Measurements from ENCODE around the gene FRMD4A. TPM values are rescaled to one million over a fixed set of nuclear protein-coding genes. Genes with fewer than 3 reads are reported as not detected.
"Not testable (repeated sequence)": the region's sequence is repeated elsewhere in the genome, so short reads cannot be mapped to it uniquely, and the experiment has no call there.

Gene FRMD4A
- total RNA-seq, 4 donors from 2014 or later, result 4.0 to 12.7 (median 5.6) TPM

DNA sequence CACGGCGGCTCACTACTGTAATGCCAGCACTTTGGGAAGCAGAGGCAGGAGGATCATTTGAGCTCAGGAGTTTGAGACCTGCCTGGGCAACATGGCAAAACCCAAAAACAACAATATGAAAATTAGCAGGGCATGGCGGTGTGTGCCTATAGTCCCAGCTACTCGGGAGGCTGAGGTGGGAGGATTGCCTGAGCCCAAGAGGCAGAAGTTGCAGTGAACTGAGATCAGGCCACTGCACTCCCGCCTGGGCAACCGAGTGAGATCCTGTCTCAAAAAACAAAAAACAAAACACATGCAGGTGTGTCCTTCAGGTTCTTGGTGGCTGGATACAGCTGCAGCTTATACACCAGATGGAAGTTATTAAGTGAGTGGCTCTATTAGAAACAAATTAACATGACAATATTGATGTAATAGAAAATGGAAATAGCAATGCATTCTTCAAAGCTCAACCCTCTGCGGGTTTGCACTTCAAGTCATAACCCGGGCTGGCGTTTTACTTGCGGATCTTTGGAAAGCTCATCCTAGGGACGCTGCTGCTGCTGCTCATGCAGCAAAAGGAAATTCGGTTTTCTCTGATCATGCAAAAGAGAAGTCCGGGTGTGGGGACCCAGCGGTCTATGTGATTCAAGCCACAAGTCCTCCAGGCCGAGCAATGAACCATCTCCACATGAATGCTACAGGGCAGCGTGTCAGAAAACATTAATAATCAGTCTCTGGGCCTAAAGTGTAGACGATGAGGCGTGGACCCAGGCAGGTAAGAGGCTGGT is 462.0 kb downstream of the FRMD4A start:
- in situ Hi-C loops (cut with MboI; ENCODE audit: low pct_ligation_motif_present in 1 of 4, low pct_unique_long_range_greater_than_20kb in 1 of 4, low sequenced_read_pairs in 3 of 4), result no loop called here
- Histone ChIP-seq H3K36me3 (no peaks in the 10 kb centered on the region), H3K4me1 (no peaks in the 10 kb centered on the region), H3K9me3 (no peaks in the 10 kb centered on the region), H3K27ac (no peak overlapping the region), H3K27me3 (no peaks in the 10 kb centered on the region), H3K4me3 (no peak overlapping the region)
- WGBS, 2 donors (ENCODE audit: low coverage in 1 of 2), result 63 to 79% methylated on average over 5 to 18 of the region's 18 CpGs
- intact Hi-C loops (cut with DNase I; ENCODE audit: low total_unique reads), result no loop called here
- DNase-seq, result no peak
- TF ChIP-seq POLR2AphosphoS5 (IDR thresholded peaks at IDR 0.05) (no peak), POLR2A (IDR thresholded peaks at IDR 0.05) (no peak), EP300 (IDR thresholded peaks at IDR 0.05; ENCODE audit: low read depth) (no peak)

DNA sequence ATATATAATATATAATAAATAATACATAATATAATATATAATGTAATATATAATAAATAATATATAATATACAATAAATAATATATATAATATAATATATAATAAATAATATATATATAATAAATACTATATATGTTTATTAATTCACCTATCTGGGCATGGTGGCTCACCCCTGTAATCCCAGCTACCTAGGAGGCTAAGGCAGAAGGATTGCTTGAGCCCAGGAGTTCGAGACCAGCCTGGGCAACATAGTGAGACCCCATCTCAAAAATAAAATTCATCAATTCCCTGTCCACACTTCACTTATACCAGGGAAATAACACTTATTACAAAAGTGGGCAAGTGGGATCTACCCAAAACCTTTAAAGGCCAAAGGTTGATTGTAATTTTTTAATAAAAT is 462.9 kb downstream of the FRMD4A start:
- TF ChIP-seq CTCF (IDR thresholded peaks at IDR 0.05), result no peak
- intact Hi-C loops (cut with DNase I; ENCODE audit: low total_unique reads) (no loop called here), in situ Hi-C loops (cut with MboI; ENCODE audit: low pct_ligation_motif_present in 1 of 4, low pct_unique_long_range_greater_than_20kb in 1 of 4, low sequenced_read_pairs in 3 of 4) (no loop called here)
- no peak overlapping the region for H3K27ac ChIP-seq
- no peaks in the 10 kb centered on the region for H3K4me1 ChIP-seq
- no peak for DNase-seq
- H3K9me3 ChIP-seq, result no peaks in the 10 kb centered on the region
- no peak overlapping the region for H3K4me3 ChIP-seq
- H3K27me3 ChIP-seq, result no peaks in the 10 kb centered on the region
- 67 to 70% methylated on average over 1 of the region's 1 CpG for WGBS, 2 donors (ENCODE audit: low coverage in 1 of 2)
- no peaks in the 10 kb centered on the region for H3K36me3 ChIP-seq

DNA sequence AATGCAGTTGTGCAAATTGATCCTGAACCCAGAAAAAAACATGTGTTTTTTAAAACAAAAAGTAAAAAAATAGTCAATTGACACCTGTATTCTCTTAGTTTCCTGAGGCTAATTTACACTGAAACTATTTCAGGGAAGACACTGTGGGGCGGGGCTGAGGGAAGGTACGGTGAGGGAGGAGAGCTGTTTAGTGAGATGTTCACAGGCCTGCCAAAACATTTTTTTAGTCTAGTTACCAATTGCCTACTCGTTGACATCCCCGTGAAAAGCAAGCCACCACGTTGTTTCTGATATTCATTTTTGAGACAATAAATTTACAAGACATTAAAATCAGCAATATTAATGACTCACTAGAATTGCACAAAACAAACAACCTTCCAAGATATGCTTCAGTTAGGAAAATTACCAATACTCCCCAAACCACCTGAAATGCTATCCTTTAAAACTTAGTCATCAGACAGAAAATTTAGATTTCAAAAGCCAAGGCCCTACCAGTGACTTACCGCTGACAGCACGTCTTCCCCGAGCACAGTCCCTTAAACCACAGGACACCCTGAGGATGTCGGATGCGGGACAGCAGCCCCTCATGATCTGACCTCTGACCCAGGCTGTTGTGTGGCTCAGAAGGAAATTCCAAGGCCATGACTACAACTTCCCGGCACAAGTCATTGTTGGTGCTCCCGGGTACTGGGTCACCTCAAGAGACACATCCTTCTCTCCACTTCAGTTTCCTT is 464.8 kb downstream of the FRMD4A start:
- no peak for TF ChIP-seq POLR2A (IDR thresholded peaks at IDR 0.05)
- TF ChIP-seq POLR2AphosphoS5 (IDR thresholded peaks at IDR 0.05), result no peak
- no peak for TF ChIP-seq EP300 (IDR thresholded peaks at IDR 0.05; ENCODE audit: low read depth)
- TF ChIP-seq CTCF (IDR thresholded peaks at IDR 0.05), result no peak
- DNase-seq, result no peak
- no peak overlapping the region for H3K27ac ChIP-seq
- WGBS, 2 donors (ENCODE audit: low coverage in 1 of 2), result 77 to 84% methylated on average over 7 to 12 of the region's 12 CpGs
- no peaks in the 10 kb centered on the region for H3K9me3 ChIP-seq
- no peak overlapping the region for H3K4me3 ChIP-seq
- in situ Hi-C loops (cut with MboI; ENCODE audit: low pct_ligation_motif_present in 1 of 4, low pct_unique_long_range_greater_than_20kb in 1 of 4, low sequenced_read_pairs in 3 of 4), result no loop called here
- H3K4me1 ChIP-seq, result no peaks in the 10 kb centered on the region
- H3K36me3 ChIP-seq, result no peaks in the 10 kb centered on the region
- intact Hi-C loops (cut with DNase I; ENCODE audit: low total_unique reads), result no loop called here
- H3K27me3 ChIP-seq, result no peaks in the 10 kb centered on the region

GRCh38 chr10:13865220-13865619 is 465.5 kb downstream of the FRMD4A start:
- in situ Hi-C loops (cut with MboI; ENCODE audit: low pct_ligation_motif_present in 1 of 4, low pct_unique_long_range_greater_than_20kb in 1 of 4, low sequenced_read_pairs in 3 of 4); intact Hi-C loops (cut with DNase I; ENCODE audit: low total_unique reads): not testable (repeated sequence)
- 92 to 95% methylated on average over 4 of the region's 4 CpGs for WGBS, 2 donors (ENCODE audit: low coverage in 1 of 2)

DNA sequence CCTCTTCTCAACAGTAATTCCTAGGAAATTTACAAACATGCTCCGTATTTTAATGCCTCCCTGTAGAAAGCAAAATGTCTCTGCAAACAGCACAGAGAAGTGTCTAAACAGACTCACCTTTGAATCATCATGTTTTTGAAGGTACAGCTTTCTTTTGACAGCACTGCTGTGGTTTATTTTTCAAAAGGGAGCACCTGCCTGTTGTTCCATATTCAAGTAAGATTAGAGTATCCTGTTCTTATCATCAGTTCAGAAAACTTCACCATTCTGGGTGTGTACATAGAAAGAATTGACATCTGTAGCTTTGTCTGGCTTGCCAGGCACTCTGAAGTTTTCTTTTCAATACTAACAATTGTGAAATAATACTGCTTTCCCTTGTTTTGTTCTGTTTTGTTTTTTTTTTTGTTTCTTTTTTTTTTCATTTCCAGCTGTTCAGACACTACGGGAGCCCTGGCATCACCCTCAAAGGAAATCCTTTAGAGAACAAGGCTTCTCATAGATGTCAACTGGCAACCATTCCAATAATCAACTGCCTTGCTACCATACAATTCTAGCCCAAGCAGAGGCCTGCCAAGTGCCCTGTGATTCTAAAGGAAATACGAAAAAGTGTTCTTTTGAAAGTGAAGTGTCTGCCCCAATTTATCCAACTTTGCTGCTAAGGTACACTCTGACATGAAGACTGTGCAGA is 468.0 kb downstream of the FRMD4A start:
- H3K36me3 ChIP-seq, result no peaks in the 10 kb centered on the region
- TF ChIP-seq POLR2AphosphoS5 (IDR thresholded peaks at IDR 0.05), result no peak
- TF ChIP-seq EP300 (IDR thresholded peaks at IDR 0.05; ENCODE audit: low read depth), result no peak
- no peak for TF ChIP-seq POLR2A (IDR thresholded peaks at IDR 0.05)
- no peak for TF ChIP-seq CTCF (IDR thresholded peaks at IDR 0.05)
- in situ Hi-C loops (cut with MboI; ENCODE audit: low pct_ligation_motif_present in 1 of 4, low pct_unique_long_range_greater_than_20kb in 1 of 4, low sequenced_read_pairs in 3 of 4) (no loop called here), intact Hi-C loops (cut with DNase I; ENCODE audit: low total_unique reads) (no loop called here)
- 31 to 58% methylated on average over 2 to 3 of the region's 3 CpGs for WGBS, 2 donors (ENCODE audit: low coverage in 1 of 2)
- no peak for DNase-seq
- H3K9me3 ChIP-seq, result no peaks in the 10 kb centered on the region
- H3K4me1 ChIP-seq, result no peaks in the 10 kb centered on the region
- no peaks in the 10 kb centered on the region for H3K27me3 ChIP-seq
- H3K4me3 ChIP-seq, result no peak overlapping the region
- H3K27ac ChIP-seq, result no peak overlapping the region

More at GRCh38 chr10:13865220-13865619, 465.5 kb downstream of the FRMD4A start:
- H3K4me1 ChIP-seq, DNase-seq, H3K27me3 ChIP-seq, H3K27ac ChIP-seq, H3K4me3 ChIP-seq, H3K9me3 ChIP-seq, H3K36me3 ChIP-seq: not testable (repeated sequence)
